GM12878 (cell line): ENCODE results near the gene TSPAN7. TPM values are rescaled to one million over a fixed set of nuclear protein-coding genes. Genes with fewer than 3 reads are reported as not detected.

ENCODE experiments used
- ATAC-seq: fragments of 200-7000 bp; cut with Tn5 transposase; 3 replicates; pipeline ENCODE4 v1.9.1; 2020; ENCODE audit warnings: mild to moderate bottlenecking, moderate library complexity
- BruUV-seq: library from RNA; stranded (reverse); fragments of 400-500 nt; replicated peaks from 2 replicates; lab custom pipeline; 2021; lab: Mats Ljungman, UMichigan
- CTCF ChIA-PET: fragments of 300-600 bp; sonication (Branson Sonifier 250); formaldehyde crosslinking; extraction: SDS; loops from one replicate; lab custom pipeline; 2021; ENCODE audit warnings: inconsistent platforms; lab: Yijun Ruan, JAX
- POLR2A ChIA-PET: fragments of 350-600 bp; formaldehyde crosslinking; extraction: SDS; loops from one replicate; lab custom pipeline; 2021; ENCODE audit warnings: inconsistent platforms; lab: Charles Lee
- RAD21 ChIA-PET: fragments of 300-600 bp; sonication (Branson Sonifier 250); formaldehyde crosslinking; loops from one replicate; lab custom pipeline; 2023; ENCODE audit warnings: antibody characterized with exemption; ENCODE audit not compliant: unreplicated experiment; lab: Charles Lee
- SMC1A ChIA-PET: fragments of 300-600 bp; sonication (Branson Sonifier 250); formaldehyde crosslinking; loops from one replicate; lab custom pipeline; 2023; ENCODE audit not compliant: unreplicated experiment, uncharacterized antibody; lab: Charles Lee
- DNase-seq: peaks from one replicate; pipeline ENCODE4 v3.0.0-alpha.2; 2011; ENCODE audit warnings: low read depth, low spot score
- FAIRE-seq: peaks from 3 replicates; lab custom pipeline; 2011; peaks lifted over from hg19 to GRCh38; lab: Jason Lieb, UNC
- H2AFZ ChIP-seq: 2 replicates; pipeline ENCODE4 v1.6.0; 2011; ENCODE audit warnings: low read depth, low read length, control low read depth; ENCODE audit not compliant: control insufficient read depth
- H3K27ac ChIP-seq: 2 replicates; pipeline ENCODE4 v1.5.1; 2011; ENCODE audit warnings: control low read depth; ENCODE audit not compliant: control insufficient read depth, insufficient read depth
- H3K27me3 ChIP-seq, 2 experiments: replicated peaks in 1 of 2; 2 replicates each; pipeline versions ENCODE4 v1.6.0 to v1.6.1; 2011; ENCODE audit warnings: low read length in 1 of 2; ENCODE audit not compliant: control insufficient read depth in 2 of 2, insufficient read depth in 2 of 2
- H3K36me3 ChIP-seq, 2 experiments: 2 replicates each; pipeline ENCODE4 v1.5.1; 2011; ENCODE audit warnings: low read length in 1 of 2; ENCODE audit not compliant: control insufficient read depth in 2 of 2, insufficient read depth in 2 of 2
- H3K4me1 ChIP-seq: 2 replicates; pipeline ENCODE4 v1.6.1; 2011; ENCODE audit warnings: mild to moderate bottlenecking, low read length, moderate library complexity, mixed read lengths; ENCODE audit not compliant: control insufficient read depth, insufficient read depth
- H3K4me2 ChIP-seq: 2 replicates; pipeline ENCODE4 v1.6.0; 2011; ENCODE audit warnings: control low read depth; ENCODE audit not compliant: control insufficient read depth, insufficient read depth
- H3K4me3 ChIP-seq: fragments of 200-600 bp; sonication (generic); 2 replicates; pipeline ENCODE4 v1.5.1; 2016
- H3K79me2 ChIP-seq: 2 replicates; pipeline ENCODE4 v1.6.0; 2011; ENCODE audit warnings: low read length; ENCODE audit not compliant: control insufficient read depth, insufficient read depth
- H3K9ac ChIP-seq: 2 replicates; pipeline ENCODE4 v1.8.0; 2011; ENCODE audit warnings: low read length, control low read depth, mixed read lengths; ENCODE audit not compliant: control insufficient read depth, insufficient read depth
- H3K9me3 ChIP-seq: replicated peaks from 3 replicates; pipeline ENCODE4 v1.5.1; 2011; ENCODE audit warnings: mild to moderate bottlenecking, low read length; ENCODE audit not compliant: control insufficient read depth, insufficient read depth
- H4K20me1 ChIP-seq: 2 replicates; pipeline ENCODE4 v1.6.0; 2011; ENCODE audit not compliant: control insufficient read depth, insufficient read depth
- ASH2L ChIP-seq: fragments of 300-600, 200-600 bp; sonication (generic); IDR thresholded peaks from 2 replicates; pipeline ENCODE4 v1.6.1; 2017; ENCODE audit warnings: low read depth, mild to moderate bottlenecking, borderline replicate concordance
- CREB1 ChIP-seq: IDR thresholded peaks from 2 replicates; pipeline ENCODE4 v1.6.1; 2012; ENCODE audit warnings: low read depth, mild to moderate bottlenecking, inconsistent platforms
- EGR1 ChIP-seq, 2 experiments: IDR thresholded peaks; 1 replicate in 1 of 2; 2 replicates in 1 of 2; pipeline ENCODE4 v1.6.1; 2011 to 2012; ENCODE audit warnings: low read depth in 2 of 2, low read length in 2 of 2, borderline replicate concordance in 1 of 2, mild to moderate bottlenecking in 1 of 2, moderate library complexity in 1 of 2
- ETV6 ChIP-seq, 2 experiments: fragments of 450-650 bp in 1 of 2; IDR thresholded peaks in 1 of 2; conservative IDR thresholded peaks in 1 of 2; 2 replicates each; pipeline ENCODE4 v1.6.1; 2014; ENCODE audit warnings: antibody characterized with exemption in 1 of 2, borderline replicate concordance in 1 of 2, low read depth in 1 of 2, mild to moderate bottlenecking in 1 of 2, moderate library complexity in 1 of 2
- HDAC2 ChIP-seq: fragments of 200-600 bp; sonication (generic); IDR thresholded peaks from 2 replicates; pipeline ENCODE4 v1.6.1; 2017
- IKZF2 ChIP-seq, 2 experiments: fragments of 450-650 bp; IDR thresholded peaks; 2 replicates each; pipeline ENCODE4 v1.6.1; 2017; ENCODE audit warnings: mild to moderate bottlenecking in 2 of 2, moderate library complexity in 2 of 2
- IRF4 ChIP-seq: IDR thresholded peaks from 2 replicates; pipeline ENCODE4 v1.6.1; 2011; ENCODE audit warnings: low read depth, low read length
- KLF5 ChIP-seq: fragments of 450-650 bp; IDR thresholded peaks from 2 replicates; pipeline ENCODE4 v1.6.1; 2014; ENCODE audit warnings: mild to moderate bottlenecking; ENCODE audit not compliant: partially characterized antibody
- NR2C2 ChIP-seq: IDR thresholded peaks from 2 replicates; pipeline ENCODE4 v1.6.1; 2011; ENCODE audit warnings: borderline replicate concordance, low read depth; ENCODE audit not compliant: control insufficient read depth, insufficient read length
- SPI1 ChIP-seq: IDR thresholded peaks from 2 replicates; pipeline ENCODE4 v1.6.1; 2011; ENCODE audit warnings: low read depth, mild to moderate bottlenecking, low read length, moderate library complexity, borderline replicate concordance; ENCODE audit not compliant: insufficient read depth
- STAT1 ChIP-seq: fragments of 450-650 bp; conservative IDR thresholded peaks from 2 replicates; pipeline ENCODE4 v1.6.1; 2014; ENCODE audit warnings: antibody characterized with exemption, mild to moderate bottlenecking
- YBX1 ChIP-seq: fragments of 450-650 bp; IDR thresholded peaks from 2 replicates; pipeline ENCODE4 v1.6.1; 2016; ENCODE audit warnings: antibody characterized with exemption
- in situ Hi-C: fragments of 300-500 bp; cut with MboI; formaldehyde crosslinking; loops from 9 replicates; pipeline ENCODE4 v1.14.3; 2018; ENCODE audit warnings: mixed read lengths
- intact Hi-C: fragments of 100-400 bp; cut with micrococcal nuclease; formaldehyde crosslinking; loops from one replicate; pipeline ENCODE4 v1.14.2; 2022; ENCODE audit not compliant: unreplicated experiment
- polyA plus RNA-seq, 11 experiments: library from polyadenylated mRNA; depleted of rRNA in 4 of 11; unstranded in 6 of 11; stranded (reverse) in 5 of 11; fragments of >200 nt; fragmentation: Nextera tagmentation in 4 of 11; fragmentation: Illumina TruSeq in 1 of 11; extraction: Ambion mirVana in 4 of 11; extraction: Trizol in 1 of 11; gene quantifications; 1 replicate in 1 of 11; 2 replicates in 10 of 11; pipeline versions ENCODE4 v1.2.1 to v1.2.3, GENCODE V29; 2011 to 2016; ENCODE audit warnings: inconsistent platforms in 2 of 11, missing spikeins in 2 of 11, low read depth in 1 of 11
- total RNA-seq, 4 experiments: library from RNA; depleted of rRNA in 3 of 4; stranded (reverse); fragments of >200 nt in 3 of 4; fragmentation: Illumina TruSeq in 1 of 4; extraction: Trizol in 1 of 4; gene quantifications; 2 replicates each; pipeline versions ENCODE4 v1.2.1 to v1.2.3, GENCODE V29; 2013 to 2021
- TF ChIP-seq, protein P1 (sequence below): fragments of 450-650 bp; IDR thresholded peaks from 2 replicates; pipeline ENCODE4 v1.6.1; 2017; ENCODE audit warnings: mild to moderate bottlenecking, moderate library complexity
- TF ChIP-seq, protein P2 (sequence below): fragments of 450-650 bp; IDR thresholded peaks from 2 replicates; pipeline ENCODE4 v1.6.1; 2016; ENCODE audit warnings: mild to moderate bottlenecking, moderate library complexity, borderline replicate concordance
- TF ChIP-seq, protein P3 (sequence below): IDR thresholded peaks from 2 replicates; pipeline ENCODE4 v1.6.1; 2011; ENCODE audit warnings: low read depth, mild to moderate bottlenecking, low read length, moderate library complexity, borderline replicate concordance; ENCODE audit errors: extremely low read depth
- TF ChIP-seq, protein P4 (sequence below): IDR thresholded peaks from 2 replicates; pipeline ENCODE4 v1.6.1; 2012; ENCODE audit warnings: low read depth, low read length, improper control_type of control experiment

Gene TSPAN7
- total and polyA plus RNA-seq, 10 of the 15 experiments (the other 5 are each of a cell fraction or from before 2014, with no cell fraction given) = 0.04 to 0.77 (median 0.14) TPM; not detected in 4

DNA sequence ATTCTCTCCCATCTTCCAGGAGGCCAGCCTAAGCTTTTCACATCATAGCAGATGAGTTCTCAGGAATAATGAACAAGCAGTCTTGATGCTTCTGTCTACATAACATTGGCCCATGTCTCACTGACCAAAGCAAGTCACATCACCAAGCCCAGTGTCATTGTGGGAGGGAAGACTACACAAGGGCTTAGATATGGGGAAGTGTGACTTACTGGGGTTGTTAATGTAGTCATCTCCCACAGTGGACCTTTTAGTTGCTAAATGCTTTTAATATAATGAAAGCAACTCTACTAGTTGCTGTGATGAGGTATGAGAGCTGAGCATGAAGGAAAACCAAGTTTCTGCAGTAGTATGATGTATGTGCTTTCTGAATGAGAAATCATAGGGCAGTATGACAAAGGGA is 40.5 kb downstream of the TSPAN7 start:
- H3K4me3 ChIP-seq = no peak overlapping the region
- no TSS peak for BruUV-seq
- DNase-seq = no peak
- H4K20me1 ChIP-seq = no peaks in the 10 kb centered on the region
- no peak overlapping the region for H3K4me2 ChIP-seq
- POLR2A ChIA-PET = no interaction called here
- no peaks in the 10 kb centered on the region for H3K36me3 ChIP-seq
- H3K4me1 ChIP-seq = no peaks in the 10 kb centered on the region
- RAD21 ChIA-PET = no interaction called here
- no peak for FAIRE-seq
- ATAC-seq = no peak
- CTCF ChIA-PET = no interaction called here
- H2AFZ ChIP-seq = no peak overlapping the region
- no peak overlapping the region for H3K27ac ChIP-seq
- no peak overlapping the region for H3K9ac ChIP-seq
- in situ Hi-C loops (no loop called here), intact Hi-C loops (no loop called here)
- H3K79me2 ChIP-seq = no peaks in the 10 kb centered on the region
- SMC1A ChIA-PET = interaction anchor here (1.2 kb wide), 1 partner anchor 13 kb away, joined by 3 read pairs; no protein-coding TSS in a partner anchor
- no peaks in the 10 kb centered on the region; a peak in 1 of 4 replicates for H3K27me3 ChIP-seq
- no peaks in the 10 kb centered on the region for H3K9me3 ChIP-seq
- TF ChIP-seq IKZF2 (IDR thresholded peaks at IDR 0.05) (no peak), NR2C2 (no peak), ETV6 (conservative IDR thresholded peaks at IDR 0.05 in 1 of 2, IDR thresholded peaks at IDR 0.05 in 1 of 2; ENCODE audit: borderline replicate concordance in 1 of 2, low read depth in 1 of 2) (no peak), EGR1 (IDR thresholded peaks at IDR 0.05; ENCODE audit: borderline replicate concordance in 1 of 2, low read depth in 2 of 2, low read length in 2 of 2) (no peak), KLF5 (no peak), SPI1 (no peak), HDAC2 (no peak), ASH2L (no peak), YBX1 (no peak), STAT1 (no peak), CREB1 (no peak), IRF4 (no peak)
- TF ChIP-seq, protein P1, sequence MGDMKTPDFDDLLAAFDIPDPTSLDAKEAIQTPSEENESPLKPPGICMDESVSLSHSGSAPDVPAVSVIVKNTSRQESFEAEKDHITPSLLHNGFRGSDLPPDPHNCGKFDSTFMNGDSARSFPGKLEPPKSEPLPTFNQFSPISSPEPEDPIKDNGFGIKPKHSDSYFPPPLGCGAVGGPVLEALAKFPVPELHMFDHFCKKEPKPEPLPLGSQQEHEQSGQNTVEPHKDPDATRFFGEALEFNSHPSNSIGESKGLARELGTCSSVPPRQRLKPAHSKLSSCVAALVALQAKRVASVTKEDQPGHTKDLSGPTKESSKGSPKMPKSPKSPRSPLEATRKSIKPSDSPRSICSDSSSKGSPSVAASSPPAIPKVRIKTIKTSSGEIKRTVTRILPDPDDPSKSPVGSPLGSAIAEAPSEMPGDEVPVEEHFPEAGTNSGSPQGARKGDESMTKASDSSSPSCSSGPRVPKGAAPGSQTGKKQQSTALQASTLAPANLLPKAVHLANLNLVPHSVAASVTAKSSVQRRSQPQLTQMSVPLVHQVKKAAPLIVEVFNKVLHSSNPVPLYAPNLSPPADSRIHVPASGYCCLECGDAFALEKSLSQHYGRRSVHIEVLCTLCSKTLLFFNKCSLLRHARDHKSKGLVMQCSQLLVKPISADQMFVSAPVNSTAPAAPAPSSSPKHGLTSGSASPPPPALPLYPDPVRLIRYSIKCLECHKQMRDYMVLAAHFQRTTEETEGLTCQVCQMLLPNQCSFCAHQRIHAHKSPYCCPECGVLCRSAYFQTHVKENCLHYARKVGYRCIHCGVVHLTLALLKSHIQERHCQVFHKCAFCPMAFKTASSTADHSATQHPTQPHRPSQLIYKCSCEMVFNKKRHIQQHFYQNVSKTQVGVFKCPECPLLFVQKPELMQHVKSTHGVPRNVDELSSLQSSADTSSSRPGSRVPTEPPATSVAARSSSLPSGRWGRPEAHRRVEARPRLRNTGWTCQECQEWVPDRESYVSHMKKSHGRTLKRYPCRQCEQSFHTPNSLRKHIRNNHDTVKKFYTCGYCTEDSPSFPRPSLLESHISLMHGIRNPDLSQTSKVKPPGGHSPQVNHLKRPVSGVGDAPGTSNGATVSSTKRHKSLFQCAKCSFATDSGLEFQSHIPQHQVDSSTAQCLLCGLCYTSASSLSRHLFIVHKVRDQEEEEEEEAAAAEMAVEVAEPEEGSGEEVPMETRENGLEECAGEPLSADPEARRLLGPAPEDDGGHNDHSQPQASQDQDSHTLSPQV = no peak
- TF ChIP-seq, protein P2, sequence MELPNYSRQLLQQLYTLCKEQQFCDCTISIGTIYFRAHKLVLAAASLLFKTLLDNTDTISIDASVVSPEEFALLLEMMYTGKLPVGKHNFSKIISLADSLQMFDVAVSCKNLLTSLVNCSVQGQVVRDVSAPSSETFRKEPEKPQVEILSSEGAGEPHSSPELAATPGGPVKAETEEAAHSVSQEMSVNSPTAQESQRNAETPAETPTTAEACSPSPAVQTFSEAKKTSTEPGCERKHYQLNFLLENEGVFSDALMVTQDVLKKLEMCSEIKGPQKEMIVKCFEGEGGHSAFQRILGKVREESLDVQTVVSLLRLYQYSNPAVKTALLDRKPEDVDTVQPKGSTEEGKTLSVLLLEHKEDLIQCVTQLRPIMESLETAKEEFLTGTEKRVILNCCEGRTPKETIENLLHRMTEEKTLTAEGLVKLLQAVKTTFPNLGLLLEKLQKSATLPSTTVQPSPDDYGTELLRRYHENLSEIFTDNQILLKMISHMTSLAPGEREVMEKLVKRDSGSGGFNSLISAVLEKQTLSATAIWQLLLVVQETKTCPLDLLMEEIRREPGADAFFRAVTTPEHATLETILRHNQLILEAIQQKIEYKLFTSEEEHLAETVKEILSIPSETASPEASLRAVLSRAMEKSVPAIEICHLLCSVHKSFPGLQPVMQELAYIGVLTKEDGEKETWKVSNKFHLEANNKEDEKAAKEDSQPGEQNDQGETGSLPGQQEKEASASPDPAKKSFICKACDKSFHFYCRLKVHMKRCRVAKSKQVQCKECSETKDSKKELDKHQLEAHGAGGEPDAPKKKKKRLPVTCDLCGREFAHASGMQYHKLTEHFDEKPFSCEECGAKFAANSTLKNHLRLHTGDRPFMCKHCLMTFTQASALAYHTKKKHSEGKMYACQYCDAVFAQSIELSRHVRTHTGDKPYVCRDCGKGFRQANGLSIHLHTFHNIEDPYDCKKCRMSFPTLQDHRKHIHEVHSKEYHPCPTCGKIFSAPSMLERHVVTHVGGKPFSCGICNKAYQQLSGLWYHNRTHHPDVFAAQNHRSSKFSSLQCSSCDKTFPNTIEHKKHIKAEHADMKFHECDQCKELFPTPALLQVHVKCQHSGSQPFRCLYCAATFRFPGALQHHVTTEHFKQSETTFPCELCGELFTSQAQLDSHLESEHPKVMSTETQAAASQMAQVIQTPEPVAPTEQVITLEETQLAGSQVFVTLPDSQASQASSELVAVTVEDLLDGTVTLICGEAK = no peak
- TF ChIP-seq, protein P3, sequence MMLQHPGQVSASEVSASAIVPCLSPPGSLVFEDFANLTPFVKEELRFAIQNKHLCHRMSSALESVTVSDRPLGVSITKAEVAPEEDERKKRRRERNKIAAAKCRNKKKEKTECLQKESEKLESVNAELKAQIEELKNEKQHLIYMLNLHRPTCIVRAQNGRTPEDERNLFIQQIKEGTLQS = no peak
- TF ChIP-seq, protein P4, sequence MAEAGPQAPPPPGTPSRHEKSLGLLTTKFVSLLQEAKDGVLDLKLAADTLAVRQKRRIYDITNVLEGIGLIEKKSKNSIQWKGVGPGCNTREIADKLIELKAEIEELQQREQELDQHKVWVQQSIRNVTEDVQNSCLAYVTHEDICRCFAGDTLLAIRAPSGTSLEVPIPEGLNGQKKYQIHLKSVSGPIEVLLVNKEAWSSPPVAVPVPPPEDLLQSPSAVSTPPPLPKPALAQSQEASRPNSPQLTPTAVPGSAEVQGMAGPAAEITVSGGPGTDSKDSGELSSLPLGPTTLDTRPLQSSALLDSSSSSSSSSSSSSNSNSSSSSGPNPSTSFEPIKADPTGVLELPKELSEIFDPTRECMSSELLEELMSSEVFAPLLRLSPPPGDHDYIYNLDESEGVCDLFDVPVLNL = no peak
